Measurements from ENCODE around the gene KCTD7. TPM values are rescaled to one million over a fixed set of nuclear protein-coding genes. Genes with fewer than 3 reads are reported as not detected.
"Not testable (repeated sequence)": the region's sequence is repeated elsewhere in the genome, so short reads cannot be mapped to it uniquely, and the experiment has no call there.

Gene KCTD7
- total RNA-seq, 2 donors from 2014 or later = 4.1 to 6.1 TPM

DNA sequence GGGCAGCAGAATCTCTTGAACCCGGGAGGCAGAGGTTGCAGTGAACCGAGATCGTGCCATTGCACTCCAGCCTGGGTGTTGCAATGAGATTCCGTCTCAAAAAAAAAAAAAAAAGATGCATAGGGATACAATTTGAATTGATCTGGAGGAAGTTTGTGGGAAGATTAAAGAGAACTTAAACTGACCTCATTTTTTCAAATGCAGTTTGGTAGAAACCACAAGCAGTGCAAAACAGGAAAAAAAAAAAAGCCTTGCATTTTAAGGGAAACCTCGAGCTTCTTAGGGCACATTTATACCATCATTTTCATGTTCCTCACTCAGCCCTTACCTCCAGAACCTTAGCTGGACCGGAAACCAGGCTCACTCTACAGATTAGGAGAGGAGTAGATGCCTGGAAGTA is 2.8 kb downstream of the KCTD7 start:
- no peak overlapping the region for H3K9ac ChIP-seq (ENCODE audit: low read depth in 2 of 2, low read length in 2 of 2)
- intact Hi-C loops (cut with DNase I) = no loop called here
- no peak for DNase-seq
- no peaks in the 10 kb centered on the region for H3K9me3 ChIP-seq
- H3K36me3 ChIP-seq = no peaks in the 10 kb centered on the region
- no peaks in the 10 kb centered on the region for H3K27me3 ChIP-seq
- H3K27ac ChIP-seq = peak overlapping the region; percentile 27
- peaks cover 7% of the 10 kb centered on the region for H3K4me1 ChIP-seq
- no peak overlapping the region for H3K4me3 ChIP-seq
- TF ChIP-seq, protein P1, sequence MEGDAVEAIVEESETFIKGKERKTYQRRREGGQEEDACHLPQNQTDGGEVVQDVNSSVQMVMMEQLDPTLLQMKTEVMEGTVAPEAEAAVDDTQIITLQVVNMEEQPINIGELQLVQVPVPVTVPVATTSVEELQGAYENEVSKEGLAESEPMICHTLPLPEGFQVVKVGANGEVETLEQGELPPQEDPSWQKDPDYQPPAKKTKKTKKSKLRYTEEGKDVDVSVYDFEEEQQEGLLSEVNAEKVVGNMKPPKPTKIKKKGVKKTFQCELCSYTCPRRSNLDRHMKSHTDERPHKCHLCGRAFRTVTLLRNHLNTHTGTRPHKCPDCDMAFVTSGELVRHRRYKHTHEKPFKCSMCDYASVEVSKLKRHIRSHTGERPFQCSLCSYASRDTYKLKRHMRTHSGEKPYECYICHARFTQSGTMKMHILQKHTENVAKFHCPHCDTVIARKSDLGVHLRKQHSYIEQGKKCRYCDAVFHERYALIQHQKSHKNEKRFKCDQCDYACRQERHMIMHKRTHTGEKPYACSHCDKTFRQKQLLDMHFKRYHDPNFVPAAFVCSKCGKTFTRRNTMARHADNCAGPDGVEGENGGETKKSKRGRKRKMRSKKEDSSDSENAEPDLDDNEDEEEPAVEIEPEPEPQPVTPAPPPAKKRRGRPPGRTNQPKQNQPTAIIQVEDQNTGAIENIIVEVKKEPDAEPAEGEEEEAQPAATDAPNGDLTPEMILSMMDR (IDR thresholded peaks at IDR 0.05) = no peak

DNA sequence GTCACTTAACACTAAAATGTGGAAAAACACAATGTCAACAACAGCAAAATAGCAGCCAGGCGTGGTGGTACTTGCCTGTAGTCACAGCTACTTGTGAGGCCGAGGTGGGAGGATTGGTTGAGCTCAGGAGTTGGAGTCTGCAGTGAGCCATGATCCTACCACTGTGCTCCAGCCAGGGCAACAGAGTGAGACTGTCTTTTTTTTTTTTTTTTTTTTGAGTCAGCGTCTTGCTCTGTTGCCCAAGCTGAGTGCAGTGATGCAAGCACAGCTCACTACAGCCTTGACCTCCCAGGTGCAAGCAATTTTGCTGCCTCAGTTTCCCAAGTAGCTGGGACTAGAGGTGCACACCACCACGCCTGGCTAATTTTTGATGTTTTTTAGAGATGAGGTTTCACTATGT is 6.1 kb downstream of the KCTD7 start:
- Histone ChIP-seq H3K9ac (ENCODE audit: low read depth in 2 of 2, low read length in 2 of 2) (no peak overlapping the region), H3K4me1 (peaks cover 3% of the 10 kb centered on the region), H3K27ac (no peak overlapping the region), H3K9me3 (no peaks in the 10 kb centered on the region), H3K27me3 (no peaks in the 10 kb centered on the region), H3K36me3 (peaks cover 8% of the 10 kb centered on the region), H3K4me3 (no peak overlapping the region)
- TF ChIP-seq, protein P1 (IDR thresholded peaks at IDR 0.05) = no peak
- intact Hi-C loops (cut with DNase I) = no loop called here
- no peak for DNase-seq

- H3K27me3 ChIP-seq; H3K4me3 ChIP-seq; H3K4me1 ChIP-seq; H3K27ac ChIP-seq; H3K9me3 ChIP-seq; H3K9ac ChIP-seq (ENCODE audit: low read depth in 2 of 2, low read length in 2 of 2); DNase-seq; intact Hi-C loops (cut with DNase I): not testable (repeated sequence)
- H3K36me3 ChIP-seq = peaks cover 12% of the 10 kb centered on the region
Observed at GRCh38 chr7:66635322-66635981, 6.8 kb downstream of the KCTD7 start.

DNA sequence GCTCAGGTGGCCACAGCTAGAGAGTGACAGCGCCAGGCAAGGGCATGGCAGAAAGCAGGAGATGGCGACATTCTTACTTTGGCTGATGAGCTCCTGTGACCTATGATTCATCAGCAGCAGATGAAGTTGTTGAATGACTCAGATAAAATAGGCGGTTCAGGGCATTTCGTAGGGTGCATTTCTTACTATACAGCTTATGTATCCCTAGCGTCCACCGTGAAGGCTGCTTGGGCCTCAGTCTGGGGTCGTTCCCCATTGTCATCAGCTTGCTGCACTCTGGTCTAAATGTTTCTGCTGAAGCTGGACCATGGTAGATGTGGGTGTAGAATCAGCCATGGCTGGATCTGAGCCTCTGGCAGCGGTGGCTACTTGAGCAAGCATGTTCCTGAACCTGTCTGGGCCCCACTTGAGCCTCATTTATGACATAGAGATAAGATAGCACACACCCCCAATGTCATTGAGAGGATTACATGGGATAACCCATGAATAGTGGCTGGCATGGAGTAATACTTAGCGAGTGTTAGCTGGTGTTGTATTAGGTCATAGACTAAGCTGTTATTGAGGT is 7.4 kb downstream of the KCTD7 start:
- H3K4me1 ChIP-seq; H3K27ac ChIP-seq; H3K9ac ChIP-seq (ENCODE audit: low read depth in 2 of 2, low read length in 2 of 2); intact Hi-C loops (cut with DNase I); H3K4me3 ChIP-seq; H3K9me3 ChIP-seq; DNase-seq; H3K27me3 ChIP-seq: not testable (repeated sequence)
- H3K36me3 ChIP-seq = peaks cover 12% of the 10 kb centered on the region

DNA sequence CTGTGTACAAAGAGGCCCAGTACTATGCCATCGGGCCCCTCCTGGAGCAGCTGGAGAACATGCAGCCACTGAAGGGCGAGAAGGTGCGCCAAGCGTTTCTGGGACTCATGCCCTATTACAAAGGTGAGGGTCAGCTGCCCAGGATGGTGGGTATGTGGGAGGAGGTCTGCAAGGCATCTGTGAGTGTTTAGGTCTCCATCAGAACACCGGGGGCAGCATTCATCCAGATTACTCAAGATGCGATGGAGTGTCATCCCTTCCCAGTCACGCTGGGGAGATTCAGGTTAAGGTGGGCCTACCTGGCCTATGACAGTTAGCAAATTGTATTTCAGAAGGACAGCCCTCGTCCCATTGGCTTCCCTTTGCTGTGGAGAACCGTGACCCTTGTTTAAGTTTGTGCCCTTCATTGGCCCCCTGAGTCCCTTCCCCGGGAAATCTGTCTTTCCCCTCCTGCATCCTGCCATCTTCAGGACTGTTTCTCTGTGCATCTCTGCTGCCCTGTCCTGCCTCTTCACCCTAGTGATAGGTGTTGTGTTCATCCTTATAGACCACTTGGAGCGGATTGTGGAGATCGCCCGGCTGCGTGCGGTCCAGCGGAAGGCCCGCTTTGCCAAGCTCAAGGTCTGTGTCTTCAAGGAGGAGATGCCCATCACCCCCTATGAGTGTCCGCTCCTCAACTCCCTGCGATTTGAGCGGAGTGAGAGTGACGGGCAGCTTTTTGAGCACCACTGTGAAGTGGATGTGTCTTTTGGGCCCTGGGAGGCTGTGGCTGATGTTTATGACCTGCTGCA is 9.8 kb downstream of the KCTD7 start:
- no peaks in the 10 kb centered on the region for H3K27me3 ChIP-seq
- TF ChIP-seq, protein P1 (IDR thresholded peaks at IDR 0.05) = no peak
- no peak overlapping the region for H3K27ac ChIP-seq
- no peaks in the 10 kb centered on the region for H3K9me3 ChIP-seq
- no peak for DNase-seq
- H3K9ac ChIP-seq (ENCODE audit: low read depth in 2 of 2, low read length in 2 of 2) = no peak overlapping the region
- intact Hi-C loops (cut with DNase I) = no loop called here
- no peak overlapping the region for H3K4me3 ChIP-seq
- H3K4me1 ChIP-seq = peaks cover 7% of the 10 kb centered on the region
- peaks cover 12% of the 10 kb centered on the region for H3K36me3 ChIP-seq

GRCh38 chr7:66639773-66640172 is 11.1 kb downstream of the KCTD7 start:
- H3K4me1 ChIP-seq = peaks cover 7% of the 10 kb centered on the region

More at GRCh38 chr7:66639773-66640172, 11.1 kb downstream of the KCTD7 start:
- Histone ChIP-seq H3K27ac (no peak overlapping the region), H3K9me3 (no peaks in the 10 kb centered on the region), H3K27me3 (no peaks in the 10 kb centered on the region), H3K9ac (ENCODE audit: low read depth in 2 of 2, low read length in 2 of 2) (no peak overlapping the region), H3K4me3 (no peak overlapping the region), H3K36me3 (peaks cover 12% of the 10 kb centered on the region)
- TF ChIP-seq, protein P1 (IDR thresholded peaks at IDR 0.05) = no peak
- DNase-seq = no peak
- intact Hi-C loops (cut with DNase I) = loop anchor here (10.0 kb wide), 1 partner anchor 95 kb away; no protein-coding TSS in a partner anchor

Measured in colonic mucosa (tissue), 4 donors.